T-helper 1 cell treated with Interleukin-12 subunit alpha and Interleukin-12 subunit beta and Interleukin-4 antibody, amounts not matched to agents 30 μg/mL and 1 μg/mL, for 36 hours (primary cell): Measurements from ENCODE around the gene SLC22A4.

Experiments used
- H3K27ac Mint-ChIP-seq: one replicate; pipeline ENCODE4 v1.8.0; 2021; ENCODE audit warnings: mild to moderate bottlenecking, mixed read lengths
- H3K27me3 Mint-ChIP-seq: one replicate; pipeline ENCODE4 v1.8.0; 2021; ENCODE audit warnings: low read depth, mixed read lengths
- H3K36me3 Mint-ChIP-seq: one replicate; pipeline ENCODE4 v1.8.0; 2021; ENCODE audit warnings: low read depth, mixed read lengths
- H3K4me1 Mint-ChIP-seq: one replicate; pipeline ENCODE4 v1.8.0; 2021; ENCODE audit warnings: low read depth, mixed read lengths
- H3K4me3 Mint-ChIP-seq: one replicate; pipeline ENCODE4 v1.8.0; 2021; ENCODE audit warnings: mild to moderate bottlenecking, moderate library complexity, mixed read lengths
- H3K9me3 Mint-ChIP-seq: one replicate; pipeline ENCODE4 v1.8.0; 2021; ENCODE audit warnings: mixed read lengths

Gene SLC22A4

DNA sequence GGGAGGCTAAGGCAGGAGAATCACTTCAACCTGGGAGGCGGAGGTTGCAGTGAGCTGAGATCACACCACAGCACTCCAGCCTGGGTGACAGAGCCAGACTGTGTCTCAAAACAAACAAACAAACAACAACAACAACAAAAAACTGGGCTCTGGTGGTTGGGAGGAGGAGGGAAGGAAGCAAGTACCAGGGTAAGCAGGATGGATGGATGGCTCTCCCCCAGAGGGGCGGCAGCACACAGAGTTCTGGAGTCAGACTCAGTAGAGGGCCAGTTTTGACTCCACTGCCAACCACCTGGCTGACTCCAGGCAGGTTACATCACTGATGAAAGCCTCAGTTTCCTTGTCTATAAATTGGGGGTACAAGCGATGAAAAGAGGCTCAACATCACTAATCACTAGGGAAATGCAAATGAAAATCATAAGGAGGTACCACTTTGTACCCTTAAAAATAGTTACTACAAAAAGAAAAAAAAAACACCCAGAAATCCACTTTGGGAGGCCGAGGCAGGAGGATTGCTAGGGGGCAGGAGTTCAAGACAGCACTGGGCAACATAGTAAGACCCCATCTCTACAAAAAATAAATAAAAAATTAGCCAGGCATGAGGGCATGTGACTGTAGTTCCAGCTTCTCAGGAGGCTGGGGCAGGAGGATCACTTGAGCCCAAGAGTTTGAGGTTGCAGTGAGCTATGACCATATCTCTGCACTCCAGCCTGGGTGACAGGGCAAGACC lies 3.2 kb downstream of the SLC22A4 start:
- Mint-ChIP-seq H3K27me3 (peaks cover 4% of the 10 kb centered on the region), H3K4me1 (peaks cover 26% of the 10 kb centered on the region), H3K4me3 (no peak overlapping the region), H3K27ac (no peak overlapping the region), H3K36me3 (no peaks in the 10 kb centered on the region), H3K9me3 (no peaks in the 10 kb centered on the region)

DNA sequence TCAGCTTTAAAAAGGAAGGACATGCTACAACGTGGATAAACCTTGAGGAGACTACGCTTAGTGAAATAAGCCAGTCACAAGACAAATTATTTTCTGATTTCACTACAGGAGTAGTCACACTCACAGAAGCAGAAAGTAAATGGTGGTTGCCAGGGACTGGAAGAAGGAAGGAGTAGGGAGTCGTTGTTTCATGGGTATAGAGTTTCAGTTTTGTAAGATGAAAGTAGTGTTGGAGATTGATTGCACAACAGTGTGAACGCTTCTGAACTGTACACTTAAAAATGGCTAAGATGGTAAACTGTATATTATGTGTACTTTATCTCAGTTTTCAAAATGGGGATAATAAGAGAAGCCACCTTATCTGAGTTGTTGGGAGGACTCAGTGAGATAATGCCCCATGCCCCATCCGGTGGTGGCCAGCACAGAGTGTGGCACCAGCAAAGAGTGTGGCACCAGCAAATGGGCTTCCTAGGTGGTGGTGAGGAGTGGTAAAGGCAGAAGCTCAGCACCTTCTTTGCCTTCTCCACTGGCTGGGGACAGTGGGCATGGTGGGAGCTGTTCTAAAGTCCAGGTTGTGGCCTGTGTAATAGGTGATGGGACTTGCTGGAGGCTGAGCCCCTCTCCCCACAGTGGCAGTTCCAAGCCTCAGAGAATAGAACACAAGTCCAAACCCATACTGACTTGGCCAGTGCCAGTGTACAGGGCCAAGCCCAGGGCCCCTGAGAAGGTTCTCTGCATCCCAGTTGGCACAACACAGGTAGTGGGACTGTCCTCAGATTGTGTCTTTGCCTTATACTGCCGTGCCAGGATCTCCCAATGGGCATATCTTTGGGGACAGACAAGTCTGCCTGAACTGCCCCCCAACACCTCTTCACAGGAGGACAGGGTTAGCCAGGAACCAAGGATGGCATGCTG lies 4.4 kb downstream of the SLC22A4 start:
- peaks cover 22% of the 10 kb centered on the region for H3K4me1 Mint-ChIP-seq
- H3K27me3 Mint-ChIP-seq, result no peaks in the 10 kb centered on the region
- H3K9me3 Mint-ChIP-seq, result no peaks in the 10 kb centered on the region
- no peaks in the 10 kb centered on the region for H3K36me3 Mint-ChIP-seq
- H3K4me3 Mint-ChIP-seq, result no peak overlapping the region
- H3K27ac Mint-ChIP-seq, result no peak overlapping the region

DNA sequence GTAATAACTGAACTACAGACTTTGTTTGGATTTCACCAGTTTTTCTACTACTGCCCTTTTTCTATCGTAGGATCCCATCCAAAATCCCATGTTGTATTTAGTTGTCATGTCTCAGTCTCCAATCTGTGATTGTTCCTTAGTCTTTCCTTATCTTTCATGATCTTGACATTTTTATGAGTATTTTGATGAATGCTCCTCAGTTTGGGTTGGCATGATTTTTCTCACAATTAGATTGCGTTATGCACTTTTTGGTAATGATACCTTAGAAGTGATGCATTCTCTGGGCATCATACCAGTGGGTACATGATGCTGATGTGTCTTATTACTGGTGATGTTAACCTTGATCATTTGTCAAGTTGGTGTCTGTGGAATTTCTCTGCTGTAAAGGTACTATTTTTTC lies 5.7 kb downstream of the SLC22A4 start:
- Mint-ChIP-seq H3K9me3 (peaks cover under 1% of the 10 kb centered on the region), H3K27me3 (peaks cover under 1% of the 10 kb centered on the region), H3K36me3 (peaks cover 1% of the 10 kb centered on the region), H3K4me1 (peaks cover 16% of the 10 kb centered on the region), H3K27ac (no peak overlapping the region), H3K4me3 (no peak overlapping the region)

DNA sequence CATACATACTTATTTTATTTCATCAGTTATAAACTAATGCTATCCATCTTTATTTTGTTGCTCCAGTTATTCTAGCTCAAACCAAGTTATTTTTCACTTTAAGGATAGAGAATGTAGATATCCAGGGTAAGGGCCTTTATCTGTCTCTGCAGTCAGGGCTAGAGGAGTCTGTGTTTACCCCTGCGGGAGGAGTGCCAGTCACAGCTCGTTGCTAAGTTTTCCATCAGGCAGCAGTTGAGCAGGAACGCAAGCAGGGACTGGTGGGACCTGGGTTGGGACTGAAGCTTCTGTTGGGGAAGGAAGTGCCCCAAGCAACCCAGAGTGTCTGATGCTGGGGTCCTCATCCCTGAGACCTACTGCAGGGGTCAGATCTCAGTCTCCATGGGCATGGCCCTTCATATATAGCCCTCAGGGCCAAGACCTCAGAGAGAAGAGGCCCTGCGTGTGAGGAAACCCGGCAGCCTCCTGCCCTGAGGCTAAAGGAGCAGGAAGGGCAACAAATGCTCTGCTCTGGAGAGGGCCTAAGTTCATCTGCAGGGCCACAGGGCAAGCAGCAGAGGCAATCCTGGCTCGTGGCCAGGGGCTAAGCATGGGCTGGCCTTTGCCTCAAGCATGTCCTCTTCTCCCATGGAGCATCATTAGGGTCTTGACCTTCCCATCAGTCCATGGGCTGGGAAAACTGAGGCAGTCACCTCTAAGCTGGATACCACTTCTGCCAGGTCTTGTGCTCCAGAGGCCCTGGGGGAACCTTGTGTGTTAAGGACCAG lies 6.6 kb downstream of the SLC22A4 start:
- Mint-ChIP-seq H3K9me3 (peaks cover 7% of the 10 kb centered on the region), H3K27ac (no peak overlapping the region), H3K27me3 (peaks cover 5% of the 10 kb centered on the region), H3K4me3 (no peak overlapping the region), H3K4me1 (peaks cover 8% of the 10 kb centered on the region), H3K36me3 (peaks cover 1% of the 10 kb centered on the region)

DNA sequence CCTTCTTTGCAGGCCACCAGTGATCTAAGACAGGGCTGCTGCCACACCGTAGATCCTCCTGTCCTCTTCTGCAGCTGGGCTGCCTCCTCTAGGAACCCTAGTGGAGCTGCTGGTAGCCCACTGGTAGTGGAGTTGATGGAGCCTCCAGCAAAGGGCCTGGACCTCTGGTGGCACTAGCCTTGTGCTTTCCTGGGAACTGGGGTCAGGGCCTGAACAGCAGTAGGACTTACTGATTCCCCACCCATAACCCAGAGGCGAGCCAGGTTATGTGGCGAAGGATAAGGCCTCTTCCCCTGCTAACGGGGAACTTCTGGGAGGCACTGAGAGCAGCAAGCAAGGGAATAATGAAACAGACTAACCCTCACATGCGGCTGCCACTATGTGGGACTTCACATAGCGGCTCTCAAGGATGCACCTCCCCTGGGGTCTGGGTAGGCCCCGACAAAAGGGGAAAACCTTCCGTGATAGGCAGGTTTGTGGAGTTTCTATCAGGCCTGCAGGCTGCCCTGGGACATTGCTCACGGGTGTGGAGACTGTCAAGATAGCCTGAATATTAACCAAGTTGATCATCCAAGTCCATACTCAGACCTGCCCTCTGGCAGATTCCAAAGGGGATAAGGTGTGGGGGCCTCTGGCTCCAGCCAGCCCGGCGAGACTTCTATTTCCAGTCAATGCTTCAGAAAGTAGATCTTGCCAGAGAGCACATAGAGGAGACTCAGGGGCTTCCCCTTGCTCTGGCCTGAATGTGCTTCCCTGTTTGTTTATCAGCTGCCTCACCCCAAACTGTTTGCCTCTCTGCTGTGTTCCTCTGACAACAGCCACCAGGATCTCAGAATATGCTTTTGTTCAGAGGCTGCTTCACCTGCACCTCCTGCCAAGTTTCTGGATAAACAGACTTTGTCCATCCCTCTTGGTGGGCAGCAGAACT lies 7.4 kb downstream of the SLC22A4 start:
- Mint-ChIP-seq H3K36me3 (peaks cover 1% of the 10 kb centered on the region), H3K27ac (no peak overlapping the region), H3K4me1 (peaks cover 4% of the 10 kb centered on the region), H3K27me3 (peaks cover 5% of the 10 kb centered on the region), H3K4me3 (no peak overlapping the region), H3K9me3 (peaks cover 7% of the 10 kb centered on the region)

DNA sequence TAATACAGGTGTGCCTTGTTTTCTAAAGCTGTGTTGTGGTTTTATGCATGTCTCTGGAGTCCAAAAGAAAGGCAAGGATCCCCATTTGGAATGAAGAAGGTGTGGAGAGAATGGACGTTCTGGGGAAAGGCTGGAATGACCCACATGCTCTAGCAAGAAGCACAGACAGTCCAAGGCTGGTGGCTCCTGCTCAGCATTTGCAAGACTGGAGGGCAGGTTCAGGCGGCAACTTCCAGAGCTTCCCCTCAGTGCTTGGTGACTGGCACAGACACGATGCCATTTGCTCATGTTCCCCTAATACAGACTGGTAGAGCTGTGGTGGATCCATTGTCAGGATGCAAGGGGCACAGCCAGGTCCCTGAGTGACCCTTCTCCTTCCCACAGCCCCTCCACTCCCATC lies 8.2 kb downstream of the SLC22A4 start:
- Mint-ChIP-seq H3K27me3 (peaks cover 5% of the 10 kb centered on the region), H3K9me3 (peaks cover 7% of the 10 kb centered on the region), H3K4me1 (peaks cover 4% of the 10 kb centered on the region)

DNA sequence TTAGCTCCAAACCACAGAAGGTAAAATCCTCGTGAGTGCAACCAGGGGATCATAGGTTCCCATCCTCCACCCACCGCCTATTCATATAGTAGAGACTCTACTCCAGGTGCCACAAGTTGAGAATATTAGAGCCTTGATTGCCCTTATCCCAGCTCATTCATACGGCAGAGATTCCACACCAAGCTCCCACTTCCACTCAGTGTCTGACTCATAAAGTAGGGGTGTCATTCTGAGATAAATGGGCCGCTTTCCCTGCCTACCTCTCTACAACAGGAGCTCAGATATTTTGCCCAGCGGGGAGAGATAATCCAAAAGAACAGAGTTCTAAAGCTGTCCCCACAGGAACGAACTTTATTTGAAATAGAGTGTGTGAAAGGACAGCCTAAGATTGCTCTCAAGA lies 9.4 kb downstream of the SLC22A4 start:
- H3K36me3 Mint-ChIP-seq, result peaks cover 1% of the 10 kb centered on the region
- H3K9me3 Mint-ChIP-seq, result peaks cover 7% of the 10 kb centered on the region
- peaks cover 5% of the 10 kb centered on the region for H3K27me3 Mint-ChIP-seq
- H3K27ac Mint-ChIP-seq, result no peak overlapping the region
- H3K4me3 Mint-ChIP-seq, result no peak overlapping the region
- no peaks in the 10 kb centered on the region for H3K4me1 Mint-ChIP-seq

More for the DNA sequence above, 8.2 kb downstream of the SLC22A4 start:
- Mint-ChIP-seq H3K36me3 (peaks cover 1% of the 10 kb centered on the region), H3K4me3 (no peak overlapping the region), H3K27ac (no peak overlapping the region)

DNA sequence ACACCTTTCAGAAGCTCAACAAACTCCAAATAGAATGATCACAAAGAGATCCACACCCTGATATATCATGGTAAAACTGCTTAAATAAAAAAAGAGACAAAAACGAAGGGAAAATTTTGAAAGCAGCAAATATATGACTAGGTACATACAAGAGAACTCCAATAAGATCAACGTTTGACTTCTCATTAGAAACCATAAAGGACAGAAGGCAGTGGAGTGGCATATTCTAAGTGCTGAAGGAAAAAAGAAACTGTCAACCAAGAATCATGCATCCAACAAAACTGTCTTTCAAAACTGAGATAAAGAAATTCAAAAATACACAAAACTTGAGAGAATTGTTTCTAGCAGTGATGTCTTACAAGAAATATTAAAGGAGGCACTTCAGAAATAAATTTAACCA lies 11.2 kb downstream of the SLC22A4 start:
- H3K27ac Mint-ChIP-seq, result no peak overlapping the region
- peaks cover 7% of the 10 kb centered on the region for H3K9me3 Mint-ChIP-seq
- H3K4me3 Mint-ChIP-seq, result no peak overlapping the region
- H3K27me3 Mint-ChIP-seq, result peaks cover 5% of the 10 kb centered on the region
- H3K4me1 Mint-ChIP-seq, result no peaks in the 10 kb centered on the region
- peaks cover 1% of the 10 kb centered on the region for H3K36me3 Mint-ChIP-seq

DNA sequence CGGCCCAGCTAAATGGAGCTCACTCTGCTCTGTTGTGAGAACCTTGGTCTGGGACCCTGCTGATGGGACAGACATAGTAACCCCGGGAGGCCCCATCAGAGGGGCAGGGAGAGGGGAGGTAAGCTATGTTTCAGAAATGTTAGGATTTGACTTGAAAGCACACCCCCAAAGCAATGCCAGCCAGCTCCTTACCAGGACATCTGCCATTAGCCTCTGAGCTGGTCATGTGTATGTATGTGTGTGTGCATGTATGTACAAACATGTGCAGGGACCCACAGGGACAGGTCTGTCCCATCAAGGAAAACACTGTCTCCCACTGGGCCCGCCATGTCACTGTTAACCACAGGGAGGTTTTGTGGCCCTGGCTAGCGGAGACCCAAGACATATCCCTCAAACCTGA lies 14.5 kb downstream of the SLC22A4 start:
- no peaks in the 10 kb centered on the region for H3K4me1 Mint-ChIP-seq
- peaks cover 1% of the 10 kb centered on the region for H3K36me3 Mint-ChIP-seq

DNA sequence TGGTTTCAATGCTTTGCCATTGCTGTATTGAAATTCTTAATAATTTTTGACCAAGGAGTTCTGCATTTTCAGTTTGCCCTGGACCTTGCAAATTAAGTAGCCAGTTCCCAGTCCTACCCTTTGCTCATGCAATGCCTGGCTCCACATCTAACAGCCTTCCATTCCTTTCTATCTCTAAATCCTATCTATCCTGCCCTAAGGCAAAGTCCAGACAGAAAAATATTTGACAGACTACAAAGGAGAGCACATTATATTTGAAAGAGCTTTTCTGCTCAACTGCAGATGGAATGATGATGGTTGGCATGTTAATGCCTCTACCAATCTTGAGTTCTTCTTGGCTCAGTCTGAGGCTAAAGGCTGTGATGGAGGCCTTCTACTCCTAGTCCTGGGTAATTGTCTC lies 15.5 kb downstream of the SLC22A4 start:
- peaks cover 7% of the 10 kb centered on the region for H3K9me3 Mint-ChIP-seq
- no peaks in the 10 kb centered on the region for H3K36me3 Mint-ChIP-seq
- peaks cover 5% of the 10 kb centered on the region for H3K27me3 Mint-ChIP-seq
- H3K4me1 Mint-ChIP-seq, result no peaks in the 10 kb centered on the region
- H3K27ac Mint-ChIP-seq, result no peak overlapping the region
- H3K4me3 Mint-ChIP-seq, result no peak overlapping the region

More for the DNA sequence above, 14.5 kb downstream of the SLC22A4 start:
- no peak overlapping the region for H3K4me3 Mint-ChIP-seq
- peaks cover 5% of the 10 kb centered on the region for H3K27me3 Mint-ChIP-seq
- H3K9me3 Mint-ChIP-seq, result peaks cover 7% of the 10 kb centered on the region
- no peak overlapping the region for H3K27ac Mint-ChIP-seq

DNA sequence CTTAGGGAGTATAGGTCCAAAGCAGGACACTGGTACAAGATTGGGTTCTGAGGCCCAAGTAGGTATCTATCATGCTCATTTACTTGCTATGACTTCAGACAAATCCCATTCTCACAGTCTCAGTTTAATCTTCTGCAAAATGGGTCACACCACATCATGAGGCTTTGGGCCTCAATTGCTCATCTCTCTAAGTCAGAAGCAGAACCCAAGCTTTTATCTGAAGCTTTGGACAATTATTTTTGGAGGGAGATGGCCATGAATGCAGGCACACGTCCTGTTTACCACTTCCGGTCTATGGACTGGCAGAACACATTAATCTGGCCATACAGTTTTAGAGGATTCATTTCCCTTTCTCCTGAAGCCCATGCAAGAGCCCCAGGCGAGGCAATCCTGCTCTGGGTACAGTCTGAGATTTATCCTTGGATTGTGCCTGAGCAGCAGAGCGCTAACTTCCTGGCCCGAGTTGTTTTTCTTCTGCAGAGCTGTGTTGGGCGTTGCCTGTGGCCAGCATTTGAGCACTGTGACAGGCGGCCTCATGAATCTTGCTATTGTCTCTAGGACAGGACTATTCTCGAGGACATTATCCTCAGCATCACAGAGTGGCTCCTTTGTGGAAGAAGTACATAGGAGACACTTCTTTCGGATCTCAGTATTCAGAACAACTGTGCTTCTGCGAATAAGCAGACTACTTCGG lies 16.1 kb downstream of the SLC22A4 start:
- Mint-ChIP-seq H3K36me3 (no peaks in the 10 kb centered on the region), H3K4me1 (no peaks in the 10 kb centered on the region), H3K27me3 (peaks cover under 1% of the 10 kb centered on the region), H3K4me3 (no peak overlapping the region), H3K27ac (no peak overlapping the region), H3K9me3 (peaks cover 3% of the 10 kb centered on the region)

DNA sequence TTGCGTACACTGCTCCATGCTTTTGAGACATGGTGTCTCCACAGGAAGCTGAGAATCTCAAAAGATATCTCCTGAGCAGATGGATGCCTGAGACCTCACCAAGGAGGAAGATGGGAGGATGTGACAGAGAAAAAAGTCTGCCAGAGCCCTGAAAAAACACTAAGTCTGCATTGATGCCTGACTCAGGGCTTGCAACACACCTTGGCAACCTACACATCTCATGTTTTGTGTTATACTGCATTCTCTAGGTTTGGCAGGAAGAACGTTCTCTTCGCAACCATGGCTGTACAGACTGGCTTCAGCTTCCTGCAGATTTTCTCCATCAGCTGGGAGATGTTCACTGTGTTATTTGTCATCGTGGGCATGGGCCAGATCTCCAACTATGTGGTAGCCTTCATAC lies 19.2 kb downstream of the SLC22A4 start:
- no peaks in the 10 kb centered on the region for H3K36me3 Mint-ChIP-seq
- no peaks in the 10 kb centered on the region for H3K9me3 Mint-ChIP-seq
- no peaks in the 10 kb centered on the region for H3K4me1 Mint-ChIP-seq
- no peak overlapping the region for H3K27ac Mint-ChIP-seq
- H3K27me3 Mint-ChIP-seq, result no peaks in the 10 kb centered on the region
- H3K4me3 Mint-ChIP-seq, result no peak overlapping the region

DNA sequence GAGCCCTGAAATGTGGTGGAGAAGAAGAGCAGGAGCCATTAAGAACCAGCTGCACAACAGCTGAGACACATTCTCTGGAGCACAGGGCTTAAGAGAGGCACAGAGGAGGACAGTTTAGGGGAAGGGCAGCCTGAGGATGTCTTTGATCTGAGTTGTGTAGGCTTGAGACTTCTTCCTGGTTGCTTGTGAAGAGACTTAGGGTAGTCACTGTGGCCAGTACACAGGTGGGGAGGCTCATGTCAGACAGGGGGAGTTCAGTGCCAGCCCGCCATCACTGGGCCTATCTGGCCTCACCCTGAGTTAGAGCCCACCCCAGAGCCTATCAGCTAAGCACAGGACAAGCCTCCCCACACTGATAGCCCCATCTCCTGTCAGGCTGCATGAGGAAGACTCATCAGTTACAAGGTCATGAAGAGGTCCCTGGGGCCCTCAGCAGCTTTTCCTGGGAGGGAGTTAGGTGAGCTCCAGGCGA lies 19.8 kb downstream of the SLC22A4 start:
- Mint-ChIP-seq H3K4me1 (no peaks in the 10 kb centered on the region), H3K9me3 (no peaks in the 10 kb centered on the region), H3K27ac (no peak overlapping the region), H3K4me3 (no peak overlapping the region), H3K27me3 (no peaks in the 10 kb centered on the region), H3K36me3 (no peaks in the 10 kb centered on the region)
